LNCAP (cell line): ENCODE results near the gene FDXR.

Experiments used
- TF ChIP-seq, protein P1 (sequence below): fragments of 450-650 bp; IDR thresholded peaks from 2 replicates; pipeline ENCODE4 v1.5.1; 2017; ENCODE audit warnings: mild to moderate bottlenecking

FDXR gene

DNA sequence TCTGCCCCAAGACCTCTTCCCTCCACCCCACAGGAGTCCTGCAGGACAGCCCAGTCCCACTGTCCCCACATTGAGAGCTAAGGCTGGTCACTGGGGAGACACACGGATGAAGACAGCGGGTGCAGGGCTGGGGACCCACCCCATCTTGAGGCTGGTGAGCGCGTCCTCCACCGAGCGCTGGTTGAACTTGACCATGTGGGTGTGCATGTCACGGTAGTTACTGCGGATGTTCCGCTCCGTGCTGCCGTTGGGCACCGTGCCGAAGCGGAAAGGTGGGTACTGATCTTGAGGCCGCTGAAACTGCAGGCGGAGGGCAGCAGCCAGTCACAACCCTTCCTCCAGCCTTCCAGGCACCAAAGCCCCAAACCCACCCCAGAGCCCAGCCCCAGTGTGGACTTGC is 26.2 kb downstream of the FDXR start:
- TF ChIP-seq, protein P1, sequence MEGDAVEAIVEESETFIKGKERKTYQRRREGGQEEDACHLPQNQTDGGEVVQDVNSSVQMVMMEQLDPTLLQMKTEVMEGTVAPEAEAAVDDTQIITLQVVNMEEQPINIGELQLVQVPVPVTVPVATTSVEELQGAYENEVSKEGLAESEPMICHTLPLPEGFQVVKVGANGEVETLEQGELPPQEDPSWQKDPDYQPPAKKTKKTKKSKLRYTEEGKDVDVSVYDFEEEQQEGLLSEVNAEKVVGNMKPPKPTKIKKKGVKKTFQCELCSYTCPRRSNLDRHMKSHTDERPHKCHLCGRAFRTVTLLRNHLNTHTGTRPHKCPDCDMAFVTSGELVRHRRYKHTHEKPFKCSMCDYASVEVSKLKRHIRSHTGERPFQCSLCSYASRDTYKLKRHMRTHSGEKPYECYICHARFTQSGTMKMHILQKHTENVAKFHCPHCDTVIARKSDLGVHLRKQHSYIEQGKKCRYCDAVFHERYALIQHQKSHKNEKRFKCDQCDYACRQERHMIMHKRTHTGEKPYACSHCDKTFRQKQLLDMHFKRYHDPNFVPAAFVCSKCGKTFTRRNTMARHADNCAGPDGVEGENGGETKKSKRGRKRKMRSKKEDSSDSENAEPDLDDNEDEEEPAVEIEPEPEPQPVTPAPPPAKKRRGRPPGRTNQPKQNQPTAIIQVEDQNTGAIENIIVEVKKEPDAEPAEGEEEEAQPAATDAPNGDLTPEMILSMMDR = no peak

DNA sequence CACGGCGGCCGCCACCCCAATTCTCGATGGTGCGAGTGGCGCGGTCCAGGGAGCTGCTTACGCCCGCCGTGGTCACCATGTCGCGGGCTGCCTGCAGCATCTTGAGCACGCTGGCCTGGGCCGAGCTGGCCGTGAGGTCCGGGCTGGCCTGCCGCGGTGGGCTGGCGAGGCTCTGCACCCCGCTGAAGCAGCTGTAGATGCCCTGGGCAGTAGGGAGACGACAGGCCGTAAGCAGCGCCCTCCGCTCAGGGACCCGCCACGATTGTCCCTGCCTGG is 29.5 kb downstream of the FDXR start:
- TF ChIP-seq, protein P1 = no peak

DNA sequence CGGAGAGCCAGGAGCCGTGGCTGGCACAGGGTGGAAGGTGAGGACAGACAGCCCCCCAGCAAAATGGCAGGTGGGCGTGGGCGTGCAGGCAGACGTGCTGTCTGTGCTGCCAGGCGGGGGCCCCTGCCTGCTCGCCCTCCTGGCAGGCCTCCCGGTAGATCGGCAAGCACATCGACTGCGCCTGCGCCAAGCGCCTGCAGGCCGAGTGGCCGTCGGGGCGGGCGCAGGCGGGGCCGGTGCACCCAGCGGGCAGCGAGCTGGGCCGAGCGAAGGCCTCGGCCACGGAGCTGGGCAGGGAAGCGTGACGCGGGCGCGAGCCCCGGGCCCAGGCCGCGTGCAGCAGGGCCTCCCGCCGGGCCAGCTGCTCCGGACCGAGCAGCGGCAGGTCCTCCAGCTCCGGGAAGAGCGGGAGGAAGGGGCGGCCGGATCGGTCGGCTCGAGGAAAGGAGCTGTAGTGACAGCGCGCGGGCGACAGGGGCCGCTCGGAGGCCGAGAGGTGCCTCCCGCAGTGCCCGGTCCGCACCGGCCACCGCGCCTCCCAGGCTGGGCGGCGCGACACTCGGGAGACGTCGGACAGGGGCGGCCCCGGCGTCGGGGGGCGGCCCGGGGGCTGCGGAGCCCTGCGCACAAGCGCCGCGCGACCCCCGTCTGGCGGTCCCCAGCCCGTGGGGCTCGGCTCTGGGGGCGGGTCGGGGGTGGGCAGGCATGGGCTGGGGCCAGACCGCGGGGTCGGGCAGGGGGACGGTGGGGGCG is 30.0 kb downstream of the FDXR start:
- TF ChIP-seq, protein P1 = peak; percentile 66

DNA sequence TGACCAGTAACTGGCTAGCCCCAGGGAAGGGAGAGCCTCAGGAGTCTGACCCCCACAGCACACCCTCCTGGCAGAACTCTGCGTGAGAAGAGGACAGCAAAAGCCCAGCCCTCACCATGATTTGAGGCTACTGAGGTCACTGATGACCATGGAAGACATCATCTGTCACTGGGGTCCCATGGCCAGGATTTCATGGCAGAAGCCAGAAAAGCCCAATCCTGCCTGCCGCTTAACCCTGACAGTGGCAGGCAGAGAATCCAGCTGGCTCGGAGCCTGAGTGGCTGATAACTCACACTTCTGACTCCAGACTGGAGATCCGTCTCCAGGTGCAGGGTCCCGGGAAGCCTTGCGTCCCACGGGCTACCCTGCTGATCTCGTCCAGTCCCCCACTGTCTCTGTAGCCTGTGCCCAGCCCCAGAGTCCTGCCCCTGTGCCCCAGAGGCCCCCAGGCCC is 30.6 kb downstream of the FDXR start:
- TF ChIP-seq, protein P1 = no peak

DNA sequence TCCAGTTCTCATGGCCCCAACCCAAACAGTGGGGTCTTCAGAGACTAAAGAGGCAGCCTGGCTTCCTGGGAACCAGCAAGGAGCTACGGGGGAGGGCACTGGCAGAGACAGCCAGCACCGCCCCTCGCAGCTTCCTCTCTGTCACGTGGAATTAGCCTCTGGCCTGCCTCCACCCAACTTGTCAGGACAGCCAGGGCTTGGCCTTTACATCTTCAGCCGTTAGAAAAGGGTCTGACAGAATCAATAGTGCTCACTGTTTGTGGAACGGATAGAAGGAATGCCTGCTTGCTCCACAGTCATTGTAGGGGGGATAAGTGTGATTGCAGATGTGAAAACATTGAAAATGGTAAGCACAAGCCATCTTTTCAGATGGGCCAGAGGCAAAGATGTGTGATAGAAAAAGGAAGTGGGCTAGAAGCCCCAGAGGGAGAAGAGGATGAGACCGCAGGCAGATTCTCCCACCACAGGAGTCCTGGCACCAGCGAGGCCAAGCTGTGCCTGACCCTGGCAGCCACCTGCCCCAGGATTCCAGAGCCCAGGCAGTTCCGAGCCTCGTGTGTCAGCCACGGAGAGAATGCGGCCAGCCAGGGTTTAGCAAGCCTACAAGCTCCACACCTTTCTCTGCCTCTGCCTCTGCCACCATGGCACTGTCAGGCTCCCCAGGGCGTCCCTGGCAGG is 31.7 kb downstream of the FDXR start:
- TF ChIP-seq, protein P1 = no peak

DNA sequence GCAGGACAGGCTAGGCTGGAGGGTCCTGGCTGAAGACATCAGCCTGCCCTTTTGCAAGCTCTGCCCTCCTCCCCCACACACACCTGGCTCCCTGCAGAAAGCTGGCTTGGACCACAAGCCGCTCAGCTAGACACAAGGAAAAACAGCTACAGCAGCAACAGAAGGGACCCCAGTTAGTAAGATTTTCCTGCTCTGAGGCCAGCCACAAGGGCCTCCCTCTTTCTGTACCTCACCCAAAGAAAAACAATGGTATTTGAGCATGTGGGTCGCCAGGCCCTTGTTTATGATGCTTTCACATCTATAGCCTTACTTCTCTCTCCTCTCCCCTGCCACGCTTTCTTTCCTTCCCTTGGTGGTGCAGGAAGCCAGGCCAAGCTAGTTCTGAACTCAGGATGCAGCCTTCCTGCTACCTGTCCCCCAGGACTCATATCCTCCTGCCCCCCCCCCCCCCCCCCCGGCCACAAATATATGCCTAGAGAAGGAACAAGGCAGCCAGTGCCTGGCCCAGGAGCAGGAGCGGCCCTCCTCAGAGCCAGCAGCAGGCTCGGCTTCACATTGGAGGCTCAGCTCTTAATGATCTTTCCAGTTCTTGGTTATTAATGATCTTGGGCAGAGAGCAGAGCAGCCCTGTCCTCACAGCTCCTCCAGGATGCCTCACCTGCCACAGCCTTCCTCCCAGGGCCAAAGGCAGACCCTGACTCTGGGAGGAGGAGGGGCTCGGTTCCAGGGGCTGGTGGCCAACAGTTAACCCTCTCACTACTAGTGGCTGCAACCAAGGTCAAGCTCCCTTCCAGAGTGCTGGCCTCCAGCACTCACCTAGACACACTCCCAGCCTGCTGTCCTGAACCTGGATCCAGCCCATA is 32.6 kb downstream of the FDXR start:
- TF ChIP-seq, protein P1 = no peak

DNA sequence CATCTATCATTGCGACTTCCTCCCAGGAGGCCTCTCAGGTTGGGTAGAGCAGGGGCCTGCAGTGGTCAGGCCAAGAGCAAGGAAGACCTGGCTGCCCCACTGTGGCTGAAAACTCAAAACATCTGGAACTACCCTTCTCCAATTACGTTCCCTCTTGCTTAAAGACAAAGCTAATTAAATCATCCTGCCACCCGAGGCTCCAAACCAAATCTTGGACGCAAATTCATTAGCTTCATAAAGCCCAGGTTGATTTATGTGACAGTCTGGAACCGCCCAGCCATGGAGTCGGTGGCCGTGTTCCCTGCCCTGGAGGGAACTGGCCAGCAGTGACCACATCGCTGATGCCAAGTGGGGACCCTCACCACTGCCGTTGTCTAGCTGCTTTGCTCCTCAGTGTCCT is 34.5 kb downstream of the FDXR start:
- TF ChIP-seq, protein P1 = no peak
